ENCODE measurements around the gene CIC.

Gene CIC

DNA sequence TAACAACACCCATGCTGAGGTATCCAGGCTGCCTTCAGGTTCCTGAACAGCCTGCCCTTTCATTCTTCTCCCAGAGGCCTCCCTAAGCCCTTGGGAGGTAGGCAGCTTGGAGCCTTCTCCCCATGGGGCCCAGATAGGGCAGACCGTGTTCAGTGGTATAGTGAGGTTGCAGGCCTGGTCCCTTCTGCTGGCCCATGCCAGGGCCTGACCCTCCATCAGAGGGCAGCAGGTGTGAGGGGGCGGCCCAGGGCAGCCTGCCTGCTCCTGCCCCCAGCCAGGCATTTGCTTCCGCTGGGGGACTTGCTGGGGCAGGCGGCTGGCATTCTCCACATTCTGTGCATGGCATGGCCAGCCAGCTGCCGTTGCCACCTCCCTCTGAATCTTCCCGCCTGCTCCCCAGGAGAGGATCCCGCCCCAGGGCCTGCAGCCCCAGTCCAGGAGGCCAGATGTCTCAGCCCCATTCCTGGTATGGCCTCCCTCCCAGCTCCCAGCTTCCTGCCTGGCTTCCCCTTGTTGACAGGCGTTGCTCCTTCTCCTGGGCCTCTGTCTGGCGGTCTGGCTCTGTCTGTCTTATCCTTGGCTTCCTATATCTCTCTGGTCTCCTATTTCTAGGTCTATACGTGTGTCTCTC is 8.9 kb downstream of the CIC start:
- DNase-seq (ENCODE audit: low read depth), result no peak

DNA sequence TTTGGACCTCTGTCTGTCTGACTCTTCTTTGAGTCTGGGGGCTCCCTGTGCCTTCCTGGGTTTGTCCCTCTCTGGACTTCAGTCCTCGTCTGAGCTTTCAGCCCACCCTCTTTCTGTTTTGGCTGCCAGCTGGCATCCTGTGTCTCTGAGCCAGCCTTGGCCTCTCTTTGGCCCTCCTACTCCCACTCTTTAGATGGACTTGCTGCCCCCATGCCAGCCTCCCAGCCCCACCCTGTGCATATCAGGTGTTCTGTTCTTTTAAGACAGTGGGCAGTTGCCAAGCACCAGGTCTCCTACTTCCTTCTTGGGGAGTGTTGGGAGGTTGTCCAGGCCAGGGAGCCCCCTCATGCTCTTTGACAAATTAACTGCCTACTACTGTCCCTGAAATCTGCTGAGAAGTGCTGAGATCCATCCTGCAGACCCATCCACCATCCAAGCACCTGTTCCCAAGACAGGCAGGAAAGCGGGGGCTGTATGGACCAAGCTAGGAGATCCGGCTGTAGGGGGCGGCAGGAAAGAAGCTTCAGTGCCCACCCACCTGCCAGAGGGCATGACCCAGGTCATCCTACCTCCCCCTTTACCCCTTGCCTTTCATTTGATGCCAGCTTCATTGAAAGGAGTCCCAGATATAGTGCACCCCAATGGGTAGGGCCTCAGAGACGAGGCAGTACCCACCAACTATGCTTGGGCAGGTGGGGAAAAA is 9.6 kb downstream of the CIC start:
- DNase-seq (ENCODE audit: low read depth), result no peak

DNA sequence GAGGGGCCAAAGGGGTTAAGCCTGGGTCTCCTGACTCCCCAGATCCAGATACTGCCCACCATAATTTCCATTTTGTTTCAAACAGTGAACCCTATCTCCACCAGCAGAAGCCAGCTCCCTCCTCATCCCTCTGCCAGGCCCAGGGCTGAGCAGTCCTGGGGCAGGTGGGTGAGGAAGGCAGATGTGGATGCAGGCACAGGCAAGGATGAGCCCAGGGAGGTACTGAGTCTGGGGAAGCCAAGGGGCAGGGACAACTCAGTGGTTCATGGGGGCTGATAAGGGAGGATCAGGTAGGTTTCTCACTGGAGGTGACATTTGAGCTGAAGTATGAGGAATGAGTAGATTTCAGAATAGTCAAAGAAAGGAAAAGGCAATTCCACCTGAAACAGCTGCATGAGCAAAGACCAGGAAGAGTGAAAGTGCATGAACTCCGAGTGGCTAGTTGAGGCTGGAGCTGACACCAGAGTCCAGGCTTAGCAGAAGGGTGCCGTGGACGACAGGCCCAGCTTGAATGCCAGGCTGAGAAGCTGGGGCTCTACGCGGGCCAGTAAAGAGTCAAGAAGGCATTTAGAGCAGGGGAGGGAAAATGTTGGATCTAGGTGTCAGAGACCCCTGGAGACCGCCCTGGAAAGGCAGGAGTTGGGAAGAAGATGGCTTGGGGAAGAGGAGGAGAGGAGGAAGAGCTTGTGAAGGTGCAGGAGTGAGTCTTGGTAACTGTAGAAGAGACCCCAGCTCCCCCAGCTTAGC is 10.3 kb downstream of the CIC start:
- DNase-seq (ENCODE audit: low read depth), result no peak

DNA sequence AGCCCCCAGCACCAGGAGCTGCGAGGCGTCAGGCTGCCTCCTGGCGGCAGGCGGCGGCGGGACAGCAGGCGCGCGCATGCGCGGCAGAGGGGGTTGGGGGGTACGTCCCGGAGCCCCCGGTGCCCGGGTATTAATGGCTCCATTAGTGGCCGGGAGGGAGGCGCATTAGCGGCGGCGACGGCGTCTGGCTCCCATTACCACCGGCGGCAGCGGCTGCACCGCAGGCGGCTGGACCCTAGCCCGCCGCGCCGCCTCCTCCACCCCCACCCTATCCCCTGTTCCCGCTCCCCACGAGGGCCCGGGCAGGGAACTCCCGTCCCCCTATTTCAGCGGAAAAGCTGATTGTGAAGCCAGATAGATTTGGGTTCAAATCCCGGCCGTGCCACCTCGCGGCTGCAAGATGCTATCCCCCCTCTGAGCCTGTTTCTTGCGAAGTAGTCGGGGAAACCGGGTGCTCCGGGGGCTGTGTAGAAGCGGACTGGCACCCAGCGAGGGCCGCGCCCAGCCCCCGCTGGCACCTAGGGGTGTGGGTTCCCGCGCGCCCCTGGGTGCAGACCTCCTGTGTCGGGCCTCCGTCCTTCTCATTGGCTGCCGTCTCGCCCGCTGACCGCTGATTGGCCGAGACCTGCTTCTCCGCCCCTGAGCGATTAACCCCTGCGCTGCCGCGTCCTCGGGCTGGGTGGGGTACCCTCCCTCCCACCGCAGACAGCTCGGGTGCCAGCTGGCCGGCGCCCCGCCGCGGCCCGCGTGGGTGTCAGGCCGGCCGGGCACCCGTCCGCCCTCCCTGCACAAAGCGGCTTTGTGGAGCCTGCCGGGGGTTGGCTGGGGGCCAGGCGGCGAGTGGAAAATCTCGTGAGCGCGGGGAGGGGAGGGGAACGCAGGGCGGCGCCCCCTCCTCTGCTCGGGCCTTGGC is 11.1 kb downstream of the CIC start:
- DNase-seq (ENCODE audit: low read depth), result peak; percentile 82

DNA sequence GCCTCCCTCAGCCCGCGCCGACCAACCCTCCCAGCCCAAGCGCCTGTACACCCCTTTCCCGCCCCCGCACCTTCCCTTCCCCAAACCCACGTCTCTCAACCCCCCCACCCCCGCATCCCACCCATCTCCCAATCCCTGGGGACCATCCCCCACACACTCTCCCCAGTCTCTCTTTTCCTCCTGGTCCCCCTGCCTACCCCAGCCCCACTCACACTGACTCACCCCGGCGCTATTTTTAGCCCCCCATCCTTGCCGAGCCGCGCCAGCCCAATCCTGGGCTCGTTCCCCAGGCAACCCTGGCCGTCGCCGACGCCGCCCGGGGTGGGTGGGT is 11.7 kb downstream of the CIC start:
- DNase-seq (ENCODE audit: low read depth), result no peak

DNA sequence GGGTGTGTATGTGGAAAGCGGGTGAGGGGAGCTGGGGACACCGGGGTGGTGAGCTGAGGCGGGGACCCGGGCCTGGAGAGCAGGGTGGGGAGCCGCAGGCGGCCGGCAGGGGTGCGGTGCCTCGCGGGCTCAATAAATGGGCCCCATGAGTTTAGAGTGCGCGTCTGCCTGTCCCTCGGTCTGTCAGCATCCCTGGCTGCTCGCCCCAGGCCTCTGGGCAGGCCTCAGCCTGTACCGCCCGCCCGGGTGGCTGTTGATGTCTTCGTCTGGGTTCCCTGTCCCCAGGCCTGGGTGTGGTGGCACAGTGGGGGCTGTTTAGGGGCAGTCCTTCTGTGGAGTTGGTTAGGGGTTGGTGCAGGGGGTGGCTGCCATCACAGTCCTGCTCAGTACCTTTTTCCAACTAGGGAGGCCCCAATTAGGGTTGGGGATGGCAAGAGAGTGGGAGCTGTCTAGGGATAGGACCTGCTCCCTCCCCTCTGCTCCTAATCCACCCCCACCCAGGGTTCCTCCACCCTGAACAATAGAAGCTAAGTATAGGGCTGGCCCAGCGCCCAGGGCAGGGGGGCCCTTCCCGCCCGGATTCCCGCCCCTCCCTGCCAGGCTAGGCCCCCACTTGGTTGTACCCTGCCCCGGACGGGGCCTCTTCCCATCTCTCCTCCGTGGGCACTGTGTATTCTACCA is 12.2 kb downstream of the CIC start:
- DNase-seq (ENCODE audit: low read depth), result no peak

DNA sequence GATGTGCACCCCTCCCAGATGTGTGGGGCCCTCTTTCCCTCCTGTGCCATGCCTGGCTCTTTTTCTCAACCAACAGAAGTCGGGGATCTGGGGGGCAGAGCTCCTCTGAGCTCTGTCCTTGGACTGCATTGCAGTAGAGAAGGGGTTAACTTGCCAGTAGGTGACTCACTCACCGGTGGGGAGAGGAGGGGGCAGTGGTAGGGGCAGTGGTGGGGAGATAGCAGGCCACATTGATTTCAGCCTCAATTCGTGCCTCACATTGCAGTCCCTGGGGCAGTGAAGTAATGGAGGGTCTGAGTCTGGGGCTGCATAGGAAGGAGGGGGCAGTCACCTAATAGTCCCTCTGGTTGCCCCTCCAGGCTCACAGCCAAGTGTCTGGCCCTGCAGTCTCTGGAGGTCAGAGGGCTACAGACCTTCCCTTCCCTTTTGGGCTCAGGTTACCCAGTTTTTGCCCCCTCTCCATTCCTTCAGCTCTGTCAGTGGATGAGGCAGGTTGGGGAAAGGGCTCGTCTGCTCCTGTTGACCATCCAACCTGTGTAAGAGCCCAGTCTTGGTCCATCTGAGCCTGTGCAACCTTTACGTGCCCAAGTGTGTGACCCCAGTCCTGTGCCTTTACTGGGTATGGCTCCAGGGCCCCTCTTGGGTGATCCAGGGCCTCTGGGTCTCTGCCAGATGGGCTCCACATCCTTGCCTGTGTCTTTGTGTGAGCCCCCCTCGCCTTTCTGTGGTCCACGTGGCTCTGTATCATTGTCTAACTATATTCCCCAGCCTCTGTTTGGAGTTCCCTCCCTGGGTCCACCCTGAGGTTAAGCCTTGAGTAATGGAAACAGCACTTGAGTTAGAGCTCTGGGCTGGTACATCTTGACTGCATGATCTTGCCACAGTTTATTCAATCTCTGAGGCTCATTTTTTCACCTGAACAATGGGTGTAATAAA is 13.0 kb downstream of the CIC start:
- DNase-seq (ENCODE audit: low read depth), result no peak

DNA sequence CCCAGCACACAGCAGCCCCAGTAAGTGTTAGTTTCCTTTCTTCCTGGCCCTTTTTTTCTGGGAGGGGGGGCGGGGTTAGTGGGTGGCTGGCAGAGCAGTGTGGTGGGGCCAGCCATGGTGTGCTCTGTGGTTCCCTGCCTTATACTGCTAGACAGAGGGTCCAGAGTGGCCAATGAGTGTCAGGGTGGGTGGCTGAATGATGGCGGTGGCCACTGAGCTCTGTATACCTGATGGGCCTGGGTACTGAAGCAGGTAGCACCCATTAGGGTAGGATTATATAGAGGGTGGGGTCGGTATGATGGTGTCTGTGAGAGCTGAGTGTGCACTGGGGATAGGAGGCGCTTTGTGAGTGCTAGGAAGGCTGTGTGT is 13.8 kb downstream of the CIC start:
- no peak for DNase-seq (ENCODE audit: low read depth)

DNA sequence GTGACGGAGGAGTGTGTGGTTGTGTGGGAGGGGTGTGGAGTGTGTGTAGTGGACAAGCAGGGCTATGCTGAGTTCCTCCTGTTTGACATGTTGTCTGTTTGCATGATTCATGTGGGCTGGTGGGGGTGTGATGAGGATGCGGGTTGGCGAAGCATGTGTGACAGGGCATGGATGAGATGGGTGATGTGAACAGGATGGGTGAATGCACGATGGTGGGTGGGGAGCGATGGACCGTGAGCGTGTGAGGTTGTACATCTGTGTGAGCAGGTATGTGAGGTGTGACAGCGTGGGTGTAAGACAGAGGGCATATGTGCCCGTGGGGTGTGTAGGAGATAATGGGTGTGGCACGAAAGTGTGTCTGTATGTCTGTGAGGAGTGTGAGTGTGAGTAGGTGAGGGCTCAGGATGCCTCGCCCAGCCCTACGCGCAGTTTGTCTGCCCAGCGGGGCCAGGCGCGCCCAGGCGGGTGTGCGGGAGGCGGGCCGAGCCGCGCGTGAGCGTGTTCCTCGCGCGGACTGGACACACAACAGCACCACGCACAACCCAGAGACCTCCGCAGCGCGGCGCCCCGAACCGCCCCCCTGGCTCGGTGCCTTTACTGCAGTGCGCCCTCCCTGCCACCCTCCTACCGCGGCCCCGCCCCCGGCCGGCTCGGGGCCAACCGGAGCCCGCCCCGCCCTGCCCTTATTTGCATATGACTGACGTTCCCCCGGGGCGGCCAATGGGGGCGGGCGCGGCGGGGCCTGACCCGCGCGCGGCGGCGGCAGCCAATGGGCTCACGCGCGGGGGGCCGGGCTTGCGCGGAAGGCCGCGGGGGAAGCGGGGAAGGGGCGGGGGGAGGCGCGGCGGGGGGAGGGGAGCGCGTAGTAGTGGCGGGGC is 14.4 kb downstream of the CIC start:
- peak; percentile 95 for DNase-seq (ENCODE audit: low read depth)

DNA sequence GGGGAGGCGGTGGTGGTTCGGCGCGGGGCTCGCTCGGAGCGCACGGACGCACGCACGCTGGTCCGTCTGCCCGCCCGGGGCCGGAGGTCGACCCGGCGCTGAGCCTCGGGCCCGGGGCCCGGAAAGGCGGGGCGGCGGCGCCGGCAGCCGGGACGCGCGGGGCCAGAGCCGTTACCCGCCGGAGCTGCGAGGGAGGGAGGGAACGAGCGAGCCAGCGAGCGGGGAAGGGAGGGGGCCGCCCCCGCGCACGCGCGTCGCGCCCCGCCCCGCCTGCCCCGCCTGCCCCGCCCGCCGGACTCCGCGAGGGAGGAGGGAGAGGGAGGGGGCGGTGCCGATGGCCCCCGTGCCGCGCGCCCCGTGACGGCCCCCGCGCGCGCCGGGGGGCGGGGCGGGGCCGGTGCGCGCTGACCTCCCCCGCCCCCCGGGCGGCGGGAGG is 15.0 kb downstream of the CIC start:
- peak; percentile 57 for DNase-seq (ENCODE audit: low read depth)

DNA sequence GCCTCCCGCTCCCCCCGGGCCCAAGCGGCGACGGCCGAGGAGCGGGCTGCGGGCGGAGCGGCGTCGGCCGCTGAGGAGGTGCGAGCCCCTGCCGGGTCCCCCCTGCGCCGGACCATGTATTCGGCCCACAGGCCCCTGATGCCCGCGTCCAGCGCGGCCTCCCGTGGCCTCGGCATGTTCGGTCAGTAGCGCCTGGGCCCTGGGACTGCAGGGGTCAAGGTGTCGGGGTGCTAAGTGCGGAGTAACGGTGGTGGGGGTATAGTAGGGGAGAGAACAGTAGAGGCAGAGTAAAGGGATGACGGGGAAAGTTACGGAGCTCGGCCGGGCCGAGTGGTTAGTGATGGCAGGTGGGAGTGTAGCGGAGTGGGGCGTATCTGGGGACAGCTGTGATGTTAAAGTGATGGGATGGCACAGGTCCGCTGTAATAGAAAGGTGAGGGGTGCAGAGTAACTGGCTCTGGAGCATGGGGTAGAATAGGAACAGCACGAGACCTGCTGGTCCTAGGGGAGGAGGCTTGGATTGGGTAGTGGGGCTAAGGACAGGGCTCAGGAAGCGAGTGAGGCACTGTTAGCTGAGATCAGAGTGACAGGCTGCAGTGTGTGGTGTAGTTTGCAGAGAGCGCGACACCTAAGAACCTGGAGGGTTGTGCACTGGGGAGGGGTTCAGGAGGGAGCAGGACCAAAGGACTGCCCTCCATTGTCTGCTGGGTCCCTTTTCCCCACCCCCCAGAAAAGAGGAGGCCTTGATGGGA is 15.7 kb downstream of the CIC start:
- DNase-seq (ENCODE audit: low read depth), result no peak

DNA sequence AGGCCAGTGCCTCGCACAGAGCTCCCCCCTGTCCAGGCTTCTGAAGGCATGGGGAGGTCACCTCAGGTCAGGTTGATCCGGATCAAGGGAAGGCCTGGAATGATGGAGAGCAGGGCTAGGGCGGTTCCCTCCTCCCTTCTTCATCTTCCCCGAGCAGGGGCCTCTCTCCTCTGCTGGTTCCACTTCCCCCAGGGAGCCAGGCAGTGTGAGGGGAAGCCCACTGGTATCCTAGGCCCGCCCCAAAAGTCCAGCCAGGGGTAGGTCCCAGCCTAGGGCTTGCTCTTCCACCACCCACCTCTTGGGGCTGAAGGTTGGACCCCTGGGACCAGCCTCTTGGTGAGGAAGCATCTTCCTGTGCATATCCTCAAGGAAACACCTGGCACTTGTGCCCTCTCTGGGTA is 16.5 kb downstream of the CIC start:
- DNase-seq (ENCODE audit: low read depth), result no peak

DNA sequence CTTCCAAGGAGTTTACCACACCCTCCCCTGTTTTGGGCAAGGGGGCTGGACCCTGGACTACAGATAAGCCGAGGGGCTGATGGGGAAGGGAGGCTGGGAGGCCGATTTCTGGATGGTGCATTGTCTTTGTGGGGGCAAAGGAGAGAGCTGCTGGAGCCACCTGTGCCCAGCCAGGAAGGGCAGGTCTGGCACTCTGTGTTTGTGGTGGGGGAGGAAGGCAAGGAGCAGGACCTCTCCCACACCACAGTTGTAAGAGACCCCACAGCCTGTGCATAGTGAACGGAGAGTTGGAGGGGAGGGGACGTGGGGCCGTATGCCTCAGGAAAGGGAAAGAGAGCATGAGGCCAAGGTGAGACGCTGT is 16.9 kb downstream of the CIC start:
- DNase-seq (ENCODE audit: low read depth), result no peak

DNA sequence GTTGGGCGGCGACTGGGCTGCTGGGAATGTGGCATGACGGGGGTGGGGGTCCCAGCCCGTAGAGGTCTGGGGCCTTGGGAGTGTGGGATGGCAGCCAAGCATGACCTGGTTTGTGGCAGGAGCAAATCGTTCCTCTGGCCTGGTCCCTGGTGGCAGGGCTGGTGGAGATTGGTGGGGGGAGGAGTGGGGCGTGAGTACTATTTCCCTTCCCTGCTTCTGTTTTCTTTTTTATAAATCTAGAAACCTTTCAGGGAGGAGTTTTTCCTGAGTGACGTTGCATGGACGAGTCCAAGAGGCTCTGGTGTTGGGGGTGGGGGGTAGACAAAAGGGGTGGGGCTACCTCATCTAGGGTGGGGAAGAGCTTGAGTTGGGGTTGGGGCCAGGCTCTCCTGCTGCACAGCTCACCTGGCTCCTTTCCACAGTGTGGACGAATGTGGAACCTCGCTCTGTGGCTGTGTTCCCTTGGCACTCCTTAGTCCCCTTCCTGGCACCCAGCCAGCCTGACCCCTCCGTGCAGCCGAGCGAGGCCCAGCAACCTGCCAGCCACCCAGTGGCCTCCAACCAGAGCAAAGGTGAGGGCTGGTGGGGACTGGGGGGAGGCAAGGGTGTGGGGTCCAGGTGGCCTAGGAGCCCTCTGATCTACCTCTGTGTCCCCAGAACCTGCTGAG is 17.4 kb downstream of the CIC start:
- no peak for DNase-seq (ENCODE audit: low read depth)

DNA sequence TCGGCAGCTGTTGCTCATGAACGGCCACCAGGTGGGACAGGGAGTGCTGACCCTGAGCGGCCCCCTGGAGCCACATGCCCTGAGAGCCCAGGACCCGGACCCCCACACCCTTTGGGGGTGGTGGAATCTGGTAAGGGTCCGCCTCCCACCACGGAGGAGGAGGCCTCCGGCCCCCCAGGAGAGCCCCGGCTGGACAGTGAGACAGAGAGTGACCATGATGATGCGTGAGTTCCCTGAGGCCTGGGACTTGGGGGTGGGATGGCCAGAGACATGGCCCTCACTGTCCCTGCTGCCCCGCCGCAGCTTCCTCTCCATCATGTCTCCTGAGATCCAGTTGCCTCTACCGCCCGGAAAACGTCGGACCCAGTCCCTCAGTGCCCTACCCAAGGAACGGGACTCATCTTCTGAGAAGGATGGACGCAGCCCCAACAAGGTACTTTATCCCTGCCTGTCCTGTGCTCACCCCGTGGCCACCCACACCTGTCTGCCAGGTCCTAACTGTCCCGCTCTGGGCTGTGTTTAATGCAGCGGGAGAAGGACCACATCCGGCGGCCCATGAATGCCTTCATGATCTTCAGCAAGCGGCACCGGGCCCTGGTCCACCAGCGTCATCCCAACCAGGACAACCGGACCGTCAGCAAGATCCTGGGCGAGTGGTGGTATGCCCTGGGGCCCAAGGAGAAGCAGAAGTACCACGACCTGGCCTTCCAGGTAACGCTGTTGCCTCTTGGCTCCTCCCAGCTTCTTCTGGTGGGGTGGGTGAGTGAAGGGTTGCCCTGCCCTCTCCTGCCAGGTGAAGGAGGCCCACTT is 18.2 kb downstream of the CIC start:
- DNase-seq (ENCODE audit: low read depth), result no peak

DNA sequence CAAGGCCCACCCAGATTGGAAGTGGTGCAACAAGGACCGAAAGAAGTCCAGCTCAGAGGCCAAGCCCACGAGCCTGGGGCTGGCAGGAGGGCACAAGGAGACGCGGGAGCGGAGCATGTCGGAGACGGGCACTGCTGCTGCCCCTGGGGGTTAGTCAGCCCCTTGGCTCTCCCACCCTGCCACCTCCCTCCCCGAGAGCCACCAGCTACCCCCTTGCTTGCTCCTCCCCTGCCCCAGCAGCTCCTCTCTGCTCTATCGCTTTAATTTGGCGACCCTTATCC is 18.7 kb downstream of the CIC start:
- no peak for DNase-seq (ENCODE audit: low read depth)

DNA sequence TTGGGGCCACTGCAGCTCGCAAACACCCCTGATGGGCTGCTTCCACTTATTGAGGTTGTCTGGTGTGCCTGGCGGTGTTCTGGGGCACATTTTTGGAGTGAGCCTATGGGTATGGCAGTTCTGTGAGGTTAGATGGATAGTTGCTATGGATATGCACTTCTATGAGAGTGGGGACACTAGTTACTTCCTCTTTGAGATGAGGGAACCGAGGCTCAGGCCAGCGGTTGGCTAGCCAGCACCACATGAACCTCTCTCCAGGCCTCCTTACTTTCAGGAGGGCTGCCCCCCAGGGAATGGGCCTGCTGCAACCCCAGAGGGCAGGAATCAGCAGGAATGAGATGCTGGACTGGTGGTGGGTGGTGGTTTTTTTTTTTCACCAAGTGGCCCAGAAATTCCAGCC is 19.3 kb downstream of the CIC start:
- no peak for DNase-seq (ENCODE audit: low read depth)

Measured in stimulated activated CD8-positive, alpha-beta memory T cell treated with anti-CD3 and anti-CD28 coated beads, Interleukin-4, amount 100 ng/mL, for 24 hours (primary cell).